H1 (cell line): ENCODE measurements around the gene GDPD1. TPM values are rescaled to one million over a fixed set of nuclear protein-coding genes. Genes with fewer than 3 reads are reported as not detected.

Experiments used
- BRCA1 ChIP-seq: IDR thresholded peaks from 2 replicates; pipeline ENCODE4 v1.6.1; 2012; ENCODE audit warnings: low read depth, low read length, improper control_type of control experiment
- EGR1 ChIP-seq: IDR thresholded peaks from 2 replicates; pipeline ENCODE4 v1.6.1; 2011; ENCODE audit warnings: low read depth, low read length, borderline replicate concordance
- JUND ChIP-seq: IDR thresholded peaks from 2 replicates; pipeline ENCODE4 v1.6.1; 2011; ENCODE audit warnings: mild to moderate bottlenecking, improper control_type of control experiment, low read length
- MAX ChIP-seq: IDR thresholded peaks from 2 replicates; pipeline ENCODE4 v1.6.1; 2012; ENCODE audit warnings: inconsistent platforms
- SIRT6 ChIP-seq: IDR thresholded peaks from one replicate; pipeline ENCODE4 v1.7.1; 2012; ENCODE audit warnings: low read length, inconsistent platforms
- polyA plus RNA-seq, 7 experiments: library from polyadenylated mRNA; depleted of rRNA in 3 of 7; stranded (reverse) in 5 of 7; unstranded in 2 of 7; fragments of >200 nt in 5 of 7; fragments of 200-250 nt in 2 of 7; gene quantifications; 1 replicate in 5 of 7; 2 replicates in 1 of 7; 4 replicates in 1 of 7; pipeline versions ENCODE4 v1.2.1 to v1.2.3, GENCODE V29; 2011 to 2013; ENCODE audit warnings: missing spikeins in 2 of 7, mixed read lengths in 2 of 7
- total RNA-seq: library from RNA; stranded (reverse); fragmentation: NEBNext Ultra II Directional; extraction: Animal tissue kit (Norgen Biotek cat#: 25700); gene quantifications from 2 replicates; pipeline ENCODE4 v1.2.1, GENCODE V29; 2021

The GDPD1 gene
- total and polyA plus RNA-seq, 2 of the 8 experiments (the other 6 are each of a cell fraction or from before 2014, with no cell fraction given), result 3.2 to 7.7 TPM

GRCh38 chr17:59254742-59255141 lies 34.4 kb downstream of the GDPD1 start (continued):
- TF ChIP-seq EGR1 (no peak), JUND (no peak), BRCA1 (no peak), MAX (no peak), SIRT6 (no peak)
